OCI-LY3 (cell line): ENCODE results near the gene ATP2B1.

ENCODE experiments used
- H2AFZ ChIP-seq: fragments of 200-600, 300-600 bp; shearing (Covaris generic); 2 replicates; pipeline ENCODE4 v1.6.0; 2014; ENCODE audit warnings: antibody characterized with exemption, low read depth, low read length
- H3K27ac ChIP-seq: fragments of 200-600, 300-600 bp; sonication (generic); 2 replicates; pipeline ENCODE4 v1.5.1; 2014; ENCODE audit warnings: mild to moderate bottlenecking, low read length, moderate library complexity, mixed read lengths
- H3K27me3 ChIP-seq: fragments of 200-600, 300-600 bp; sonication (generic); 2 replicates; pipeline ENCODE4 v1.6.1; 2014; ENCODE audit warnings: low read depth, low read length, mixed read lengths
- H3K36me3 ChIP-seq: fragments of 200-600, 300-600 bp; sonication (generic); replicated peaks from 2 replicates; pipeline ENCODE3; 2014; ENCODE audit warnings: low read depth, low read length, mixed read lengths
- H3K4me1 ChIP-seq: fragments of 300-600, 200-600 bp; sonication (generic); 2 replicates; pipeline ENCODE4 v1.6.1; 2014; ENCODE audit warnings: low read length, mixed read lengths
- H3K4me2 ChIP-seq: fragments of 200-600, 300-600 bp; sonication (generic); 2 replicates; pipeline ENCODE4 v1.6.1; 2014; ENCODE audit warnings: low read length, mixed read lengths
- H3K4me3 ChIP-seq: fragments of 300-600, 200-600 bp; sonication (generic); 2 replicates; pipeline ENCODE4 v1.5.1; 2014; ENCODE audit warnings: antibody characterized with exemption, mild to moderate bottlenecking, low read length, moderate library complexity
- H3K79me2 ChIP-seq: fragments of 300-600, 200-600 bp; shearing (Covaris generic); 2 replicates; pipeline ENCODE4 v1.6.1; 2014; ENCODE audit warnings: mild to moderate bottlenecking, low read length, mixed read lengths
- H3K9ac ChIP-seq: fragments of 300-600, 200-600 bp; shearing (Covaris generic); 2 replicates; pipeline ENCODE4 v1.6.0; 2014; ENCODE audit warnings: mild to moderate bottlenecking, low read length, moderate library complexity
- H3K9me3 ChIP-seq: fragments of 200-600, 300-600 bp; shearing (Covaris generic); 2 replicates; pipeline ENCODE4 v1.6.1; 2014; ENCODE audit warnings: low read length, mixed read lengths; ENCODE audit not compliant: insufficient read depth
- H4K20me1 ChIP-seq: fragments of 200-600, 300-600 bp; sonication (generic); 2 replicates; pipeline ENCODE4 v1.6.1; 2016; ENCODE audit warnings: low read length, mixed read lengths; ENCODE audit not compliant: insufficient read depth
- CTCF ChIP-seq: fragments of 200-600, 300-600 bp; sonication (generic); IDR thresholded peaks from 2 replicates; pipeline ENCODE4 v1.5.1; 2014; ENCODE audit warnings: antibody characterized with exemption, low read length, low read depth
- EZH2phosphoT487 ChIP-seq: fragments of 200-600 bp; shearing (Covaris generic); IDR thresholded peaks from 2 replicates; pipeline ENCODE4 v1.6.1; 2018; ENCODE audit warnings: antibody characterized with exemption, mixed run types, low read depth

ATP2B1 gene

GRCh38 chr12:89684136-89684535 is 24.5 kb downstream of the ATP2B1 start:
- Histone ChIP-seq H4K20me1 (peaks cover 72% of the 10 kb centered on the region), H3K9ac (no peak overlapping the region), H3K4me1 (no peaks in the 10 kb centered on the region), H3K4me3 (no peak overlapping the region), H2AFZ (no peak overlapping the region), H3K36me3 (peaks cover 23% of the 10 kb centered on the region), H3K4me2 (no peak overlapping the region), H3K9me3 (peaks cover 25% of the 10 kb centered on the region), H3K27me3 (no peaks in the 10 kb centered on the region), H3K79me2 (peaks cover 100% of the 10 kb centered on the region), H3K27ac (no peak overlapping the region)
- TF ChIP-seq CTCF, result no peak
- no peak for TF ChIP-seq EZH2phosphoT487

GRCh38 chr12:89682284-89682683 is 26.4 kb downstream of the ATP2B1 start:
- Histone ChIP-seq H3K4me3 (no peak overlapping the region), H3K4me2 (no peak overlapping the region), H3K27me3 (no peaks in the 10 kb centered on the region), H3K36me3 (peaks cover 23% of the 10 kb centered on the region), H4K20me1 (peaks cover 68% of the 10 kb centered on the region), H3K4me1 (peaks cover 16% of the 10 kb centered on the region), H3K79me2 (peaks cover 100% of the 10 kb centered on the region), H3K9ac (no peak overlapping the region), H3K27ac (no peak overlapping the region), H2AFZ (no peak overlapping the region), H3K9me3 (peaks cover 25% of the 10 kb centered on the region)
- TF ChIP-seq EZH2phosphoT487, result no peak
- no peak for TF ChIP-seq CTCF

GRCh38 chr12:89680409-89680808 is 28.2 kb downstream of the ATP2B1 start:
- peaks cover 100% of the 10 kb centered on the region for H3K79me2 ChIP-seq
- H3K27me3 ChIP-seq, result no peaks in the 10 kb centered on the region
- no peak overlapping the region for H3K4me2 ChIP-seq
- H3K27ac ChIP-seq, result no peak overlapping the region
- H3K36me3 ChIP-seq, result peaks cover 21% of the 10 kb centered on the region
- H3K9ac ChIP-seq, result no peak overlapping the region
- H3K4me1 ChIP-seq, result peaks cover 21% of the 10 kb centered on the region
- peaks cover 66% of the 10 kb centered on the region for H4K20me1 ChIP-seq
- H2AFZ ChIP-seq, result no peak overlapping the region
- peaks cover 25% of the 10 kb centered on the region for H3K9me3 ChIP-seq
- TF ChIP-seq CTCF (no peak), EZH2phosphoT487 (no peak)
- H3K4me3 ChIP-seq, result no peak overlapping the region

GRCh38 chr12:89679631-89680030 is 29.0 kb downstream of the ATP2B1 start:
- Histone ChIP-seq H3K9me3 (peaks cover 25% of the 10 kb centered on the region), H3K36me3 (peaks cover 19% of the 10 kb centered on the region), H3K79me2 (peaks cover 100% of the 10 kb centered on the region), H3K9ac (no peak overlapping the region), H4K20me1 (peaks cover 66% of the 10 kb centered on the region), H3K4me3 (no peak overlapping the region), H3K4me2 (no peak overlapping the region), H3K4me1 (peaks cover 21% of the 10 kb centered on the region), H3K27ac (no peak overlapping the region), H3K27me3 (no peaks in the 10 kb centered on the region), H2AFZ (no peak overlapping the region)
- TF ChIP-seq CTCF (no peak), EZH2phosphoT487 (no peak)
